Thymus (tissue), 14 donors: ENCODE measurements around the gene TNXB. TPM values are rescaled to one million over a fixed set of nuclear protein-coding genes. Genes with fewer than 3 reads are reported as not detected.

Experiments used
- DNase-seq, 9 donors: peaks; one replicate each; pipeline ENCODE4 v3.0.0-alpha.2; 2013; ENCODE audit warnings: low spot score in 9 of 9, low read depth in 6 of 9, missing footprints in 1 of 9
- H3K27ac ChIP-seq, 2 donors: one replicate each; pipeline ENCODE4 v1.5.1; 2013; ENCODE audit warnings: control low read depth in 1 of 2, low read depth in 1 of 2, low read length in 1 of 2, mild to moderate bottlenecking in 1 of 2, moderate library complexity in 1 of 2
- H3K27me3 ChIP-seq, 2 donors: one replicate each; pipeline ENCODE4 v1.5.1; 2013; ENCODE audit warnings: low read length in 1 of 2; ENCODE audit not compliant: control insufficient read depth in 2 of 2, insufficient read depth in 1 of 2
- H3K36me3 ChIP-seq, 2 donors: one replicate each; pipeline ENCODE4 v1.5.1; 2013; ENCODE audit warnings: low read length in 1 of 2, mild to moderate bottlenecking in 1 of 2, moderate library complexity in 1 of 2; ENCODE audit not compliant: control insufficient read depth in 2 of 2, insufficient read depth in 2 of 2
- H3K4me1 ChIP-seq, 2 donors: one replicate each; pipeline ENCODE4 v1.5.1; 2013; ENCODE audit warnings: low read length in 2 of 2; ENCODE audit not compliant: control insufficient read depth in 2 of 2, insufficient read depth in 2 of 2
- H3K4me3 ChIP-seq, 2 donors: one replicate each; pipeline ENCODE4 v1.5.1; 2013; ENCODE audit warnings: low read length in 2 of 2, control low read depth in 1 of 2, mild to moderate bottlenecking in 1 of 2
- H3K9me3 ChIP-seq, 2 donors: one replicate each; pipeline ENCODE4 v1.5.1; 2013; ENCODE audit warnings: low read length in 1 of 2, mild to moderate bottlenecking in 1 of 2; ENCODE audit not compliant: control insufficient read depth in 2 of 2, insufficient read depth in 1 of 2
- WGBS: extraction: QIAGEN DNeasy Blood & Tissue Kit; methylation state at CpG from one replicate; pipeline ENCODE4 v1.1.7; 2013; 5-methylcytosine and 5-hydroxymethylcytosine counted together
- long read RNA-seq, 10 donors: transcript quantifications; one replicate each; lab custom pipeline, GENCODE V29; 2026
- polyA plus RNA-seq: library from polyadenylated mRNA; stranded (reverse); fragments of 200-250 nt; gene quantifications from one replicate; pipeline ENCODE4 v1.2.3, GENCODE V29; 2013
- total RNA-seq: library from RNA; stranded (reverse); fragments of 120-200 nt; gene quantifications from one replicate; pipeline ENCODE4 v1.2.4, GENCODE V29; 2013
- donor health status: healthy.

The TNXB gene, protein sequence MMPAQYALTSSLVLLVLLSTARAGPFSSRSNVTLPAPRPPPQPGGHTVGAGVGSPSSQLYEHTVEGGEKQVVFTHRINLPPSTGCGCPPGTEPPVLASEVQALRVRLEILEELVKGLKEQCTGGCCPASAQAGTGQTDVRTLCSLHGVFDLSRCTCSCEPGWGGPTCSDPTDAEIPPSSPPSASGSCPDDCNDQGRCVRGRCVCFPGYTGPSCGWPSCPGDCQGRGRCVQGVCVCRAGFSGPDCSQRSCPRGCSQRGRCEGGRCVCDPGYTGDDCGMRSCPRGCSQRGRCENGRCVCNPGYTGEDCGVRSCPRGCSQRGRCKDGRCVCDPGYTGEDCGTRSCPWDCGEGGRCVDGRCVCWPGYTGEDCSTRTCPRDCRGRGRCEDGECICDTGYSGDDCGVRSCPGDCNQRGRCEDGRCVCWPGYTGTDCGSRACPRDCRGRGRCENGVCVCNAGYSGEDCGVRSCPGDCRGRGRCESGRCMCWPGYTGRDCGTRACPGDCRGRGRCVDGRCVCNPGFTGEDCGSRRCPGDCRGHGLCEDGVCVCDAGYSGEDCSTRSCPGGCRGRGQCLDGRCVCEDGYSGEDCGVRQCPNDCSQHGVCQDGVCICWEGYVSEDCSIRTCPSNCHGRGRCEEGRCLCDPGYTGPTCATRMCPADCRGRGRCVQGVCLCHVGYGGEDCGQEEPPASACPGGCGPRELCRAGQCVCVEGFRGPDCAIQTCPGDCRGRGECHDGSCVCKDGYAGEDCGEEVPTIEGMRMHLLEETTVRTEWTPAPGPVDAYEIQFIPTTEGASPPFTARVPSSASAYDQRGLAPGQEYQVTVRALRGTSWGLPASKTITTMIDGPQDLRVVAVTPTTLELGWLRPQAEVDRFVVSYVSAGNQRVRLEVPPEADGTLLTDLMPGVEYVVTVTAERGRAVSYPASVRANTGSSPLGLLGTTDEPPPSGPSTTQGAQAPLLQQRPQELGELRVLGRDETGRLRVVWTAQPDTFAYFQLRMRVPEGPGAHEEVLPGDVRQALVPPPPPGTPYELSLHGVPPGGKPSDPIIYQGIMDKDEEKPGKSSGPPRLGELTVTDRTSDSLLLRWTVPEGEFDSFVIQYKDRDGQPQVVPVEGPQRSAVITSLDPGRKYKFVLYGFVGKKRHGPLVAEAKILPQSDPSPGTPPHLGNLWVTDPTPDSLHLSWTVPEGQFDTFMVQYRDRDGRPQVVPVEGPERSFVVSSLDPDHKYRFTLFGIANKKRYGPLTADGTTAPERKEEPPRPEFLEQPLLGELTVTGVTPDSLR (N-terminal part only)
- total RNA-seq (2.1 TPM), polyA plus RNA-seq (8.3 TPM)
- long read RNA-seq, donor 1 = 0 reads
- long read RNA-seq, donor 2 = 0 reads
- long read RNA-seq, donor 3 = 0 reads
- long read RNA-seq, donor 4 = 0 reads
- long read RNA-seq, donor 5, partial matches to known transcripts = 5 of 5 reads
- long read RNA-seq, donor 5, other reads (novel, unspliced or antisense) = 0 of 5 reads
- long read RNA-seq, donor 6 = 0 reads
- long read RNA-seq, donor 7 = 0 reads
- long read RNA-seq, donor 8 = 0 reads
- long read RNA-seq, donor 9 = 0 reads
- long read RNA-seq, donor 10 = 0 reads

DNA sequence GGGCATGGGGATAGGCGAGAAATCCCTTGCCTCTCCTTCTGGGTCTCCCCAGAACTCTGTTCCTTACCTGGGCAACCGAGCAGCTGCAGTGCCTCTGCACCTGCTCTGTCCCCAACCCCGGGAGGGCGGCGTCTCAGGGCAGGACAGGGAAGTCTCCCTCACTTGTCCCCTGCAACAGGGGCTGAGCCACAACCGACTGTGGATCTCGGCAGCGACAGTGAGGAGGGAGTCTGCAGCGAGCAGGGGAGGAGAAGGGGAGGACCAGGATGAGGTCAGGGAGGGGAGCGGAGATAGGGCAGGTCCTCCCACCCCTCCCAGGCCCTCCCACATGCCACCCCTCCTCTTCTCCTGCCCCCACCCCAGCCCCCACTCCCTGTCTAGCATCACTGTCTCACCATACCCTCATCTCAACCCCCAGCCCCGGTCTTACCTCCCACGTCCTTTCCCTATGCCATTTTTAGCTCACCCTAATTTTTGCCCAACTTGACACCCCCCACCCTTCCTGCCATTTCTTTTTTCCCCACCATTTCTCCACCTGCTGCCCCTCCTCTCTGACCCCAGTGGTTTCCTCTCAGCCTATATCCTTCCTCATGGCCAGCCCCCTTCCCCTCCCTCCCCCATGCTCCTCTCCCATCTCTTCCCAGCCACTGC, at the start of gene TNXB:
Gene TNXB, minus strand, starts transcription at position 225 of the 651 bp plus-strand sequence. CDS start 11,140 bp downstream, outside the sequence.
- 8% methylated on average over 12 of the region's 12 CpGs for WGBS

DNA sequence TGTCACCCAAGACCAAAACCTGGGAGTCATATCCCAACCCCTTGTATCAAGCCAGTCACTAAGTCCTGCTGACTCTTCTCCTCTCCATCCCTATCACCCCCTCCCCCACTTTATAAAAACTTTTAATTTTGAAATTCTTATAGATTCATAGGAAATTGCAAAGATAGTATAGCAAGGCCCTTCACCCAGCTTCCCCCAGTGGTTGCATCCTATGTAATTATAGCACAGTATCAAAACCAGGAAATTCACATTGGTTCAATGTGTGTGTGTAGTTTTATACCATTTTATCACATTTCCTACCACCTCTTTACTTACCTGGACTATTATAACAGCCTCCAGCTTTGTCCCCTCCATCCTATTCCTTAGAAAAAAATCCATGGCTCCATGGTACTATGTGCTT, 48.9 kb upstream of the TNXB start:
- Histone ChIP-seq H3K4me3 (no peak overlapping the region), H3K9me3 (no peaks in the 10 kb centered on the region), H3K27me3 (peaks cover 0 to 14% of the 10 kb centered on the region in 2 donors), H3K36me3 (peaks cover 30 to 34% of the 10 kb centered on the region in 2 donors), H3K4me1 (peaks cover 9 to 27% of the 10 kb centered on the region in 2 donors), H3K27ac (no peak overlapping the region)
- DNase-seq = no peak

More for the DNA sequence above, at the start of gene TNXB:
- no peak for DNase-seq
- H3K4me3 ChIP-seq = no peak within 1 kb of the TSS
- H3K27me3 ChIP-seq = peaks cover 0 to 54% of the 10 kb centered on the region in 2 donors
- H3K9me3 ChIP-seq = no peaks in the 10 kb centered on the region
- H3K36me3 ChIP-seq = peaks cover 0 to 7% of the 10 kb centered on the region in 2 donors
- H3K4me1 ChIP-seq = peaks cover 0 to 4% of the 10 kb centered on the region in 2 donors
- peak within 1 kb of the TSS in 1 of 2 donors; percentile 9 for H3K27ac ChIP-seq

DNA sequence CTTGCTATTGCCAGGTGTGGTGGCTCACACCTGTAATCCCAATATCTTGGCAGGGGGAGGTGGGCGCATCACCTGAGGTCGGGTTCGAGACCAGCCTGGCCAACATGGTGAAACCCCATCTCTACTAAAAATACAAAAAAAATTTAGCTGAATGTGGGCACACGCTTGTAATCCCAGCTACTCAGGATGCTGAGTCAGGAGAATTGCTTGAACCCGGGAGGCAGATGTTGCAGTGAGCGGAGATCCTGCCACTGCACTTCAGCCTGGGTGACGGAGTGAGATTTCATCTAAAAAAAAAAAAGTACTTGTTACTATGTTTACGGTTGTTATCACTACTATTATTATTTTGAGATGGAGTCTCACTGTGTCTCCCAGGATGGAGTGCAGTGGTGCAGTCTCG, 47.8 kb upstream of the TNXB start:
- peaks cover 22 to 29% of the 10 kb centered on the region in 2 donors for H3K36me3 ChIP-seq

DNA sequence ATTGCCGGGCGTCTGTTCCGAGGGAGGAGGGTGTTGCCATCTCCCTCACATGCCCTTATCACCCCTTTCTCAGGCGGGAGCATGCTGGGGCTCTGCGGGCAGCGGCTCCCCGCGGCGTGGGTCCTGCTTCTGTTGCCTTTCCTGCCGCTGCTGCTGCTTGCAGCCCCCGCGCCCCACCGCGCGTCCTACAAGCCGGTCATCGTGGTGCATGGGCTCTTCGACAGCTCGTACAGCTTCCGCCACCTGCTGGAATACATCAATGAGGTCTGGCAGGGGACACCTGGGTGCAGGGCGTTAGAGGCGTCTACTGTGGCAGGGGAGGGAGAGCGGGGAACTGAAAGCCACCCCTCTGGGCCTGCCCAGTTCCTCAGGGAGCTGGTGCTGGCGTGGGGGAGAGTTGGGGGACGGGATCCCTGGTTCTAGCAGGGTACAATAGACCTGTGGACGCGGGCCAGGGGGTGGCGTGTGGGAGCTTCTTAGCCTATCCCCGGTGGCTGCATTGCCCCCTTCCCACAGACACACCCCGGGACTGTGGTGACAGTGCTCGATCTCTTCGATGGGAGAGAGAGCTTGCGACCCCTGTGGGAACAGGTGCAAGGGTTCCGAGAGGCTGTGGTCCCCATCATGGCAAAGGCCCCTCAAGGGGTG, 45.5 kb upstream of the TNXB start:
- DNase-seq = peak in 3 of 9 donors; percentile 69 to 84 (median 72)
- WGBS = 1% methylated on average over 34 of the region's 34 CpGs
- peak overlapping the region; percentile 62 to 84 for H3K4me3 ChIP-seq
- peaks cover 18 to 48% of the 10 kb centered on the region in 2 donors for H3K27me3 ChIP-seq
- peak overlapping the region; percentile 55 to 80 for H3K27ac ChIP-seq
- H3K4me1 ChIP-seq = peaks cover 19 to 56% of the 10 kb centered on the region in 2 donors
- H3K36me3 ChIP-seq = peaks cover 22 to 29% of the 10 kb centered on the region in 2 donors
- H3K9me3 ChIP-seq = peaks cover 0 to 3% of the 10 kb centered on the region in 2 donors

More for the DNA sequence above, 47.8 kb upstream of the TNXB start:
- Histone ChIP-seq H3K4me1 (peaks cover 17 to 39% of the 10 kb centered on the region in 2 donors), H3K9me3 (no peaks in the 10 kb centered on the region), H3K4me3 (no peak overlapping the region), H3K27ac (no peak overlapping the region), H3K27me3 (peaks cover 2 to 26% of the 10 kb centered on the region in 2 donors)
- WGBS = 98% methylated on average over 9 of the region's 9 CpGs
- DNase-seq = no peak

DNA sequence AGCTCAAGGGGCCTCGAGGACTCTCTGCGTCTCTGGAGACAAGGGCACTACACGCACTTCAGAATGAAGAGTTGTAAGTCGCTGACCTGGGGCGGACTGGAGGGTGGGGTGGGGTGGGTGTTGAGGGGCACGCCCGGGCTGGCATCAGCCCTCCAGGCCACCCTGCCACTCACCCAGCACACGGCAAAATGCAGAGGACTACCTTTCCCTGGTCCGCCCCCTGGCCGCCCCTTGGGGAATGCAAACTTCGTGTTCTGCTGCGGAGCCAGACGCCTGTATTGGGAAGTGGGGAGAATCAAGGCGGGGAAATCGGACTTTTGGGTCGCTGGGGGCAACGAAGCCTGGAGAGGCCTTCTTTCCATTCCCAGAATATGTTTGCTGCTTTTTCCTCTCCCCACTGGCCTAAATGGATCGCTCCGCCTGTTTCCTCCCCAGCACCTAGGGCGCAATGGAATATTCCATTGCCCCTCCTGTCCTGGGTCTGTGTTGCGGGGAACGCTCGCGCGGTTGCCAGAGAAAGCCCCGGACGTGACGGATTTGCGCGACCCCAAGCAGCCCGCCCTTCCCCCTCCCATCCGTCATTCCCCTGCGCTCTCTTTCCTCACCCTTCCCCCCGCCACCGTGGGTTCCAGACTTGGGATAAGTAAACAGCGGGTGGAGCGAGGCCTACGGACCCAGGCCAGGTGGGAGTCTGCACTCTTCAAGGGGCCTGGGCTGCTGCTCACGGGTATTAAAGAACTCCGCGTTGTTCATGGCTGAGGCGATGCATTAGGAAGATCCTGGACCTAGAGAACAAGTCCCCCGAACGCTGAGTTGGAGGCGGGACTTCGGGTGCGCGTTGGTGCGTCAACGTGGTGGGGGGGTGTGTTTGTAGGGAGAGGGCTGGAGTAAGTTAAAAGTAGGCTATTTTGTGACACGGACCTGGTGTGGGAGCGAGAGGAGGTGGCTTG, 44.7 kb upstream of the TNXB start, which contains the start of gene PPT2:
Gene PPT2, plus strand, starts transcription at position 578 of the 950 bp plus-strand sequence. CDS start 454 bp downstream, outside the sequence.
- Histone ChIP-seq H3K9me3 (peaks cover 0 to 10% of the 10 kb centered on the region in 2 donors), H3K4me3 (peak within 1 kb of the TSS; percentile 62 to 84), H3K27ac (peak within 1 kb of the TSS; percentile 55 to 80), H3K36me3 (peaks cover 22 to 29% of the 10 kb centered on the region in 2 donors), H3K4me1 (peaks cover 19 to 61% of the 10 kb centered on the region in 2 donors), H3K27me3 (peaks cover 26 to 56% of the 10 kb centered on the region in 2 donors)
- peak; percentile 66 to 89 (median 76) for DNase-seq
- WGBS = 6% methylated on average over 52 of the region's 52 CpGs

DNA sequence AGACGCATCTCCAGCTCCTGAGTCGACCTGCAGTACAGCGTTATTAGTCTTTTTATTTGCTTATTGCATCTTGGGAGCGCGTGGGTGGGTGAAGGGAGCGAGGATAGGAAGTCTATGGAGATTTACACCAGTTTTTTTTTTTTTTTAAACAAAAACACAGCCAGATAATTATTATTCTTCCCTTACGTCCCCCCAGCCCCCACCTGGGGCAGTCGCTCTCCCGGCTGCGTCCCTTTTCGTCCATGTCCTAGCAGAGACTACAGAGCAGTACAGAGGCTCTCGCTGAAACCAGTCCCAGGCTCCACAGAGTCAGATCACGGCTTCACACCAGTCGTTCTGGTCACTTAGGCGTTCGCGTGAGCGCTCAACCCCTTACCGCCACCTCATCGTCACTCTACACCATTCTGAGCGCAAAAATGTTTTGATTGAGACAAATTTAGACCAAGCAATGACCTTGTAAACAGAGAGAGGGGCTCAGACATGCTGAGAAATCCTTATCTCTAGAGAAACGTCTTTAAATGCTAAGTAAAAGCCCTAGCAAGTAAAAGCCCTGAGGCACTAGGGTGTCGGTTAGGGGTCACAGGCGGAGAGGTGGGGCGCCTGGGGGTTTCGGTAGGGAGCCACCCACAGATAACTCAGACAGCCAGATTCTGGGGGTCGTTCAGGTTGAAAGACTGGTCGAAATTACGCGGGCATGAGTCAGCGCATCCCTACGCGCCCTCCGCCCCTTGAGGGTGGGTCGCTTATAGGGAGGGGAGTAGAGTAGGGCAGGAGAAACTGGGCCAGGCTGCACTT, 43.8 kb upstream of the TNXB start:
- peaks cover 19 to 70% of the 10 kb centered on the region in 2 donors for H3K4me1 ChIP-seq
- H3K4me3 ChIP-seq = peak overlapping the region; percentile 62 to 84
- H3K9me3 ChIP-seq = peaks cover 3 to 16% of the 10 kb centered on the region in 2 donors
- peaks cover 35 to 65% of the 10 kb centered on the region in 2 donors for H3K27me3 ChIP-seq
- DNase-seq = no peak
- 76% methylated on average over 35 of the region's 35 CpGs for WGBS
- peak overlapping the region in 1 of 2 donors; percentile 55 for H3K27ac ChIP-seq
- H3K36me3 ChIP-seq = peaks cover 21% of the 10 kb centered on the region in 2 donors
